Measurements from ENCODE around the gene USP34.

The USP34 gene

GRCh38 chr2:61272421-61273070 is 198.3 kb downstream of the USP34 start:
- no peaks in the 10 kb centered on the region for H3K4me1 ChIP-seq (ENCODE audit: insufficient read depth, low read length)
- H3K36me3 ChIP-seq (ENCODE audit: insufficient read depth, low read length): peaks cover 4% of the 10 kb centered on the region; the same call in 1 of the 2 replicates
- H3K9me3 ChIP-seq (ENCODE audit: control insufficient read depth, insufficient read depth, low read length): no peaks in the 10 kb centered on the region
- H3K9ac ChIP-seq (ENCODE audit: low read depth, low read length): no peak overlapping the region

GRCh38 chr2:61268249-61268648 is 202.6 kb downstream of the USP34 start:
- no peaks in the 10 kb centered on the region; the same call in 1 of the 2 replicates for H3K36me3 ChIP-seq (ENCODE audit: insufficient read depth, low read length)
- no peak overlapping the region for H3K9ac ChIP-seq (ENCODE audit: low read depth, low read length)
- H3K9me3 ChIP-seq (ENCODE audit: control insufficient read depth, insufficient read depth, low read length): no peaks in the 10 kb centered on the region
- no peaks in the 10 kb centered on the region for H3K4me1 ChIP-seq (ENCODE audit: insufficient read depth, low read length)

GRCh38 chr2:61266632-61267505 is 204.0 kb downstream of the USP34 start:
- no peaks in the 10 kb centered on the region; the same call in 1 of the 2 replicates for H3K36me3 ChIP-seq (ENCODE audit: insufficient read depth, low read length)

DNA sequence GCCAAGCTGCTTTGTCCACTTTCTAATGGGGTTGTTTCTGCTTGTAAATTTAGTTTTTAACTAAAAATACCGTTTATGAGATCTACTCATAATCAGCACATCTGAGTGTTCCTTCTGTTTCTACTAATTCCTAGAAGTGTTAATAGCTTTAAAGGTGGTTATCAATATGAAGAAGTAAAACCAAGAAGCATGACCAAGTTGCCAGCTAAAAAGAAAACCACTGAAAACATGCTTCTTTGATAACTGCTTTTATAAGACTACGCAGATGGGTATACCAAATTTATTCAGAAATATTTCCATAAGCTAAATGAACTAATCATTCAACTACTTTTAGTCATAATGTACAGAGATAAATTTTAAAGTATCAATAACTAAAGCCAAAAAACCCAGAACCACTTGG is 207.1 kb downstream of the USP34 start:
- H3K4me1 ChIP-seq (ENCODE audit: insufficient read depth, low read length): no peaks in the 10 kb centered on the region
- H3K9me3 ChIP-seq (ENCODE audit: control insufficient read depth, insufficient read depth, low read length): no peaks in the 10 kb centered on the region
- no peak overlapping the region for H3K9ac ChIP-seq (ENCODE audit: low read depth, low read length)
- no peaks in the 10 kb centered on the region; the same call in 1 of the 2 replicates for H3K36me3 ChIP-seq (ENCODE audit: insufficient read depth, low read length)

More at GRCh38 chr2:61266632-61267505, 204.0 kb downstream of the USP34 start:
- H3K9ac ChIP-seq (ENCODE audit: low read depth, low read length): no peak overlapping the region
- no peaks in the 10 kb centered on the region for H3K4me1 ChIP-seq (ENCODE audit: insufficient read depth, low read length)
- no peaks in the 10 kb centered on the region for H3K9me3 ChIP-seq (ENCODE audit: control insufficient read depth, insufficient read depth, low read length)

- Histone ChIP-seq H3K9me3 (ENCODE audit: control insufficient read depth, insufficient read depth, low read length) (no peaks in the 10 kb centered on the region), H3K4me1 (ENCODE audit: insufficient read depth, low read length) (no peaks in the 10 kb centered on the region), H3K9ac (ENCODE audit: low read depth, low read length) (no peak overlapping the region), H3K36me3 (ENCODE audit: insufficient read depth, low read length) (peaks cover 4% of the 10 kb centered on the region; the same call in 1 of the 2 replicates)
Observed at GRCh38 chr2:61262699-61263098, 208.2 kb downstream of the USP34 start.

DNA sequence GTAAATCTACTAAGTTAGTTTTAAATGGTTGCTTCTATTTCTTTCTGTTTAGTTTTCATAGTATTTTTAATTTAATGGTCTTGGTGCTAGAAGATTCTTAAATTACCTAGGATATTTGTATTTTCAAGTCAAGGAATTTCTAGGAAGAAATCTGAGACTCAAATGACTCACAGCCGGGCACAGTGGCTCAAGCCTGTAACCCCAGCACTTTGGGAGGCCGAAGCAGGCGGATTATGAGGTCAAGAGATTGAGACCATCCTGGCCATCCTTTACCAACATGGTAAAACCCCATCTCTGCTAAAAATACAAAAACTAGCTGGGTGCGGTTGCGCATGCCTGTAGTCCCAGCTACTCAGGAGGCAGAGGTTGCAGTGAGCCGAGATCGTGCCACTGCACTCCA is 213.4 kb downstream of the USP34 start:
- no peak overlapping the region for H3K9ac ChIP-seq (ENCODE audit: low read depth, low read length)
- peaks cover 8% of the 10 kb centered on the region; the same call in 1 of the 2 replicates for H3K36me3 ChIP-seq (ENCODE audit: insufficient read depth, low read length)

DNA sequence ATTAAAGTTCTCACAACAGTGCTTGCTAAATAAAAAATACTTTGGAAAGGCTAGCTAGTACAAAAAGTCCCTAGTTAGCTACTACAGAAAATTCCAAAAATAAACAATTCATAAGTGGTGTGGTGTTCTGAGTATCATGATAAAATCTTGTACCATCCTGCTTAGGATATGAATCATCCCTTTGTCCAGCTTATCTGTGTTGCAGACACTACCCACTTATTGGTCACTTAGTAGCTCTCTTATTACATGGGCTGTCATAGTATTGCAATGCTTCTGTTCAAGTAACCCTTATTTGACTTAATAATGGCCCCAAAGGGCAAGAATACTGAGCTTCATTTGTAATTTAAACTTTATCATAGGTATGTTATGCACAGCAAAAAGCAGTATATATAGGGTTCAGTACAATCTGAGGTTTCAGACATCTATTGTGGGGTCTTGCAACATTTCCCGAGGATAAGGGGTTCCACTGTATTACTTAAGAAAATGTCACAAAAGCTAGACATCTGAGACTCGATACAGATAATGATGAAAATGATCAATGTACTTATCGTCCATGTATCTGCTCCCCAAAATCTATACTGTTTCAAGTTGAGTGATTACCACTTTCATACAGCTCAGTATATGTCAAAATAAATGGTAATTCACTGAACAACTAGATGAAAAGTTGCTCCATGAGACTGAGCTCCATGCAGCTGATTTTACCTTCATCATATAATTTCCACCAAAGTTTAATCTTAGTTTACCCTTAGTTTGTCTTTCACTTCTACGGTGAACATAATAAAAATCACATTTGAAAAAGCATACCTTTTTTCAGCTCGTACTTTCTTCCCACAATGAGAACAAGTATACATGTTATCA is 215.1 kb downstream of the USP34 start:
- no peaks in the 10 kb centered on the region for H3K9me3 ChIP-seq (ENCODE audit: control insufficient read depth, insufficient read depth, low read length)
- H3K36me3 ChIP-seq (ENCODE audit: insufficient read depth, low read length): peaks cover 8% of the 10 kb centered on the region; the same call in 1 of the 2 replicates
- no peak overlapping the region for H3K9ac ChIP-seq (ENCODE audit: low read depth, low read length)
- H3K4me1 ChIP-seq (ENCODE audit: insufficient read depth, low read length): no peaks in the 10 kb centered on the region

More for the DNA sequence above, 213.4 kb downstream of the USP34 start:
- Histone ChIP-seq H3K4me1 (ENCODE audit: insufficient read depth, low read length) (no peaks in the 10 kb centered on the region), H3K9me3 (ENCODE audit: control insufficient read depth, insufficient read depth, low read length) (no peaks in the 10 kb centered on the region)

- no peaks in the 10 kb centered on the region for H3K4me1 ChIP-seq (ENCODE audit: insufficient read depth, low read length)
- H3K9me3 ChIP-seq (ENCODE audit: control insufficient read depth, insufficient read depth, low read length): no peaks in the 10 kb centered on the region
- no peak overlapping the region for H3K9ac ChIP-seq (ENCODE audit: low read depth, low read length)
- H3K36me3 ChIP-seq (ENCODE audit: insufficient read depth, low read length): peaks cover 8% of the 10 kb centered on the region; the same call in 1 of the 2 replicates
Observed at GRCh38 chr2:61254536-61254935, 216.4 kb downstream of the USP34 start.

GRCh38 chr2:61253136-61253535 is 217.8 kb downstream of the USP34 start:
- Histone ChIP-seq H3K9ac (ENCODE audit: low read depth, low read length) (no peak overlapping the region), H3K36me3 (ENCODE audit: insufficient read depth, low read length) (peaks cover 5% of the 10 kb centered on the region; the same call in 1 of the 2 replicates), H3K4me1 (ENCODE audit: insufficient read depth, low read length) (no peaks in the 10 kb centered on the region), H3K9me3 (ENCODE audit: control insufficient read depth, insufficient read depth, low read length) (no peaks in the 10 kb centered on the region)

GRCh38 chr2:61252031-61252430 is 218.9 kb downstream of the USP34 start:
- no peak overlapping the region for H3K9ac ChIP-seq (ENCODE audit: low read depth, low read length)
- peaks cover 16% of the 10 kb centered on the region for H3K36me3 ChIP-seq (ENCODE audit: insufficient read depth, low read length)
- H3K9me3 ChIP-seq (ENCODE audit: control insufficient read depth, insufficient read depth, low read length): no peaks in the 10 kb centered on the region
- H3K4me1 ChIP-seq (ENCODE audit: insufficient read depth, low read length): no peaks in the 10 kb centered on the region

DNA sequence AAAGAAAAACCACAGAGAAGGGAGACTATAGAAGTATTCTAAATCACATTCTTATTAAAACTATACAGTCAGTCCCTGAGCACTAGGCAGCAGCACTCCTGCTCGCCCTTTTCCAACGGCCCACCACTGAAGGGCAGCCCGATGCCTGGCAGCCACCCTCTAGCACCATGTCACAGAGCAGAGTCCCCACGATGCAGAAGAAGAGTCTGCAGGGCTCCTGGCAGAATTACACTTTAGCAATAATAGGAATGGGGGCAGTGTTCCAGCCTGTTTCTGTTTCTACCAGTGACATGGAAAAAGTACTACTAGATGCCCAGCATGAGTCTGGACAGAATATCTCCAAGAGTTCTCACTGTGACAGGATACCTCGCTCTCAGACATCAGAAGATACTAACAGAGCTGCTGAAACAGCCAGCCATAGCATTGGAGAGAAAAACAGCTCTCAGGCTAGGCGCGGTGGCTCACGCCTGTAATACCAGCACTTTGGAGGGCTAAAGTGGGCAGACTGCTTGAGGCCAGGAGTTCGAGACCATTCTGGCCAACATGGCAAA is 221.3 kb downstream of the USP34 start:
- Histone ChIP-seq H3K9me3 (ENCODE audit: control insufficient read depth, insufficient read depth, low read length) (no peaks in the 10 kb centered on the region), H3K4me1 (ENCODE audit: insufficient read depth, low read length) (no peaks in the 10 kb centered on the region), H3K36me3 (ENCODE audit: insufficient read depth, low read length) (peaks cover 12% of the 10 kb centered on the region), H3K9ac (ENCODE audit: low read depth, low read length) (no peak overlapping the region)

DNA sequence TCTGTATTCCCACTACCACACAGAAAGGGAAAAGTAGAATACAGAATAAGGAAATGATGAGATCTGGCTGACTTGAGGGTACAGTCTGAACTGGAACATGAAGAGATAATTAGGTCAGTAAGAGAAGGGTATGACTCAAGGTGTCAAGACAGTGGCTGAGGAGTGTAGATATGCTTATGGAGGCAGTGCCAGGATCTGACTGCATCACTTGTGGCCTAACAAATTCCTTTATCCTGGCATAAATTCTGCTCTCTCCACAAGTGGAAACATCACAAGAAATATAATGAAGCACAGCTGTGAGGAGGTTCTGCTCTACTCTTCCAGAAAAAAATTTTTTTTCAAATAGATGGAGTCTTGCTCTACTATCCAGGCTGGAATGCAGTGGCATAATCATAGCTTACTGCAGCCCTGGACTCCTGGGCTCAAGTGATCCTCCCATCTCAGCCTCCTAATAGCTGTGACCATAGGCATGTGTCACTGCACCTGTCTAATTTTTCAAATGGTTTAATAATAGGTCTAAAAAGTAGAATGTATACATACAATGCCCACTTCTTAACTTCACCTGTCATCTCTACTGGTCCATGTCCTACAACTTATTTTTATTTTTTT is 223.6 kb downstream of the USP34 start:
- Histone ChIP-seq H3K36me3 (ENCODE audit: insufficient read depth, low read length) (peaks cover 12% of the 10 kb centered on the region), H3K9me3 (ENCODE audit: control insufficient read depth, insufficient read depth, low read length) (no peaks in the 10 kb centered on the region), H3K9ac (ENCODE audit: low read depth, low read length) (no peak overlapping the region), H3K4me1 (ENCODE audit: insufficient read depth, low read length) (peaks cover 4% of the 10 kb centered on the region)

- no peak overlapping the region for H3K9ac ChIP-seq (ENCODE audit: low read depth, low read length)
- peaks cover 16% of the 10 kb centered on the region for H3K36me3 ChIP-seq (ENCODE audit: insufficient read depth, low read length)
- peaks cover 4% of the 10 kb centered on the region for H3K4me1 ChIP-seq (ENCODE audit: insufficient read depth, low read length)
- H3K9me3 ChIP-seq (ENCODE audit: control insufficient read depth, insufficient read depth, low read length): no peaks in the 10 kb centered on the region
Observed at GRCh38 chr2:61244694-61245093, 226.2 kb downstream of the USP34 start.

Measured in ES-I3 (cell line).